ENCODE measurements around the gene SLN.

GRCh38 chr11:107750313-107750712, 38.5 kb upstream of the SLN start:
- TF ChIP-seq CEBPB (IDR thresholded peaks at IDR 0.05; ENCODE audit: low read depth) (no peak), CTCF (IDR thresholded peaks at IDR 0.05 in 2 of 3, conservative IDR thresholded peaks at IDR 0.05 in 1 of 3; ENCODE audit: borderline replicate concordance in 1 of 3, insufficient read depth in 1 of 3, low read depth in 2 of 3, low read length in 2 of 3) (no peak)

All from HCT116 (cell line).